HG03342 (cell line): ENCODE data around the gene KCNE2.
A peak's percentile ranks its signal among the peaks of the same experiment; 100 is the strongest.

Experiments used
- ATAC-seq: cut with Tn5 transposase; IDR thresholded peaks from one replicate; pipeline ENCODE4 v1.9.1; 2021; ENCODE audit warnings: mild to moderate bottlenecking, moderate library complexity; ENCODE audit not compliant: unreplicated experiment

Gene KCNE2, protein sequence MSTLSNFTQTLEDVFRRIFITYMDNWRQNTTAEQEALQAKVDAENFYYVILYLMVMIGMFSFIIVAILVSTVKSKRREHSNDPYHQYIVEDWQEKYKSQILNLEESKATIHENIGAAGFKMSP

DNA sequence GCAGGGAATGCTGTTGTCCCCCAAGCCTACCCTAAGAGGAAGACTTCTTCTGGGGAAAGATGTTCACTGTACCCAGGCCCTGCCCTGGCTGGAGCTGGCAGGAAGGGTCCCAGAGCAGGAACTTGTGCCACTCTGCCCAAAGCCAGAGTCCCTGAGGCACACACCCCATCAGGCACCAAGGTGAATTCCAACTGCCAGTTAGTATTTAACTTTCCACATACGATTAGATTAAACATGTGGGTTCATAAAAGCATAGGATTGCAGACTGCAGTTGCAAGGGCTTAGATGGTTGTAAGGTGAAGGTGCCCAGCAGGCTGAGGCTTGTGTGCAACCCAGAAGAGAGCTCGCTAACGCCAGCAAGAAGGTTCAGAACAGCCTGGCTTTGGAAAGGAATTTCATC is at the start of gene KCNE2:
Gene KCNE2 (plus strand): TSS at position 274 of the 400 bp plus-strand sequence. CDS start 6,473 bp downstream, outside the sequence.
- ATAC-seq, result no peak

DNA sequence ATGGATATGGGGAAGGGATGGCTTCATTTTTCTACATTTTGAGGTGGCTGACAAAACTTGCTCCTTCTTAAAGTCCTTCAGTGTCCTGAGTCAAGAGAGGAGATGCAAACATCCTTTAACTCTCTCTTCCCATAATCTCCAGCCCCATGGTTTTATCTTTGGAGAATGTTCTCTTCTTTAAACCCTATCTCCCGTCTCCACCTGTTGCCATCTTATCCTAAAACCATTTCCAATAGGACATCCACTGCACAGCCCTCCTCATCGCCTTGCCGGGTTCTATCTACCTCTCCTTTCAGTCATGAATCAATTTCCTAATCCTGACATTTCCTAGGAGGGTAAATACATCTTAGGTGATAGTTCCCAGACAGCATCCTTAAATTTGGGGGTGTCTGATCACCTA is 44.2 kb upstream of the KCNE2 start:
- no peak for ATAC-seq

DNA sequence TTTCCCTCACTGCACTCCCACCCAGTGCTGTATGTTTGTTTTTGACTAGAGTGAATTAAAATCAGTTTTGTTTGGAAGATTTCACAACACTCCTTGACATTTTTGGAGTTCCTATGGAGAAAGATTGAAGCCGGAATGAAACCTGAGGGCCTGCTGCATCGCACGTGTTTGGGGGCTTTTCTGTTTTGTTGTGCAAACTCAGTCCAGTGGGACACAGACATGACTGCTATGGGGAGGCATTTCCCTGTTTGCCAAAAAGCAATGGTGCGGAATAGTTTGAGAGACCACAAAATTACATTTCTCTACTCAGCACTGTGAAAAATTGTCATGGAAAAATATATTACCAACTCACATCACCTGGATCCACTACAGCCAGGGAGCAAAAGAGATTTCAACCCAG is 43.8 kb upstream of the KCNE2 start:
- no peak for ATAC-seq

DNA sequence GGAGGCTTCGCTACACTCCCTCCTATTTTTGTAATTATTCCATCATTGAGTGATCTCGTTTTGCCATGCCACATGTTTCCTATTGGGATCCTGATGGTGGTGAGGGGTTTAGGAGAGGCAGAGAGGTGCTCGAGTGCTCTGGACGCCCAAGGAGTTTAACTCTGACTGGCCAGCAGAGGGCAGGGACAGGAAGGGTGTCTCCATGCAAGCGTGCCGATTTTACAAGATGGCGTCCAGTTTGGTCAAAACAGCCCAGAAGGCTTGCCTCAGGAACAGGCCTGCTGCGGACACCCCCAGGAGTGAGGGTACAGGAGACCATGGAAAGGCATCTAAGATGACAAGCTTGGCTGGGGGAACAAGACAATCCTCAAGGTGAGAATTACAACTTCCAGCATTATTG is 33.8 kb upstream of the KCNE2 start:
- no peak for ATAC-seq

DNA sequence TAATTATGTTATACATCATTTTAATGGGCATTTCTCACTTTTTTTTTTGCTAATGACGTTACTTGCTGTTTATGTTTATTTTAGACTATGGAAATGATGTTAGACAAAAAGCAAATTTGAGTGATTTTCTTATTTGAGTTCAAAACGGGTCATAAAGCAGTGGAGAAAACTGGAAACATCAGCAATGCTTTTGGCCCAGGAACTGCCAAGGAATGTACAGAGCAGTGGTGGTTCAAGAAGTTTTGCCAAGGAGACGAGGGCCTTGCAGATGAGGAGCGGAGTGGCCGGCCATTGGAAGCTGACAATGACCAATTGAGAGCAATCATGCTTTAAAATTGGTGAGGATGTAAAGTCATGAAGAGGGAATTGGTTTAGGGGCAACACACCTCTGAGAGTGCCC is 32.1 kb upstream of the KCNE2 start:
- no peak for ATAC-seq

DNA sequence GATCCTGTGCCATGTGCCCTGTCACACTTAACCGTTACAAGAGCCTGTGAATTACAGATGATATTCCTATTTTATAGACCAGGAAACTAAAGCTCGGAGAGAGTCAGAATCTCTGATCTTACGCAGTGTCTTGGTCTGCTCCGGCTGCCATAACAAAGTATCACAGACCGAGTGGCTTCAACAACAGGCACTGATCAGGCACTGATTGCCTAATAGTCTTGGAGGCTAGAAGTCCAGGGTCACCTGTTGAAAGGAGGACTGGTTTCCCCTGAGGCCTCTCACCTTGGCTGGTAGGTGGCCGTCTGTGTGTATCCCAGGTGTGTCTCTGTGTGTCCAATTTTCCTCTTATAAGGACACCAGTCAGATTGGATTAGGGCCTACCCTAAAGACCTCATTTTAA is 31.5 kb upstream of the KCNE2 start:
- ATAC-seq, result no peak

DNA sequence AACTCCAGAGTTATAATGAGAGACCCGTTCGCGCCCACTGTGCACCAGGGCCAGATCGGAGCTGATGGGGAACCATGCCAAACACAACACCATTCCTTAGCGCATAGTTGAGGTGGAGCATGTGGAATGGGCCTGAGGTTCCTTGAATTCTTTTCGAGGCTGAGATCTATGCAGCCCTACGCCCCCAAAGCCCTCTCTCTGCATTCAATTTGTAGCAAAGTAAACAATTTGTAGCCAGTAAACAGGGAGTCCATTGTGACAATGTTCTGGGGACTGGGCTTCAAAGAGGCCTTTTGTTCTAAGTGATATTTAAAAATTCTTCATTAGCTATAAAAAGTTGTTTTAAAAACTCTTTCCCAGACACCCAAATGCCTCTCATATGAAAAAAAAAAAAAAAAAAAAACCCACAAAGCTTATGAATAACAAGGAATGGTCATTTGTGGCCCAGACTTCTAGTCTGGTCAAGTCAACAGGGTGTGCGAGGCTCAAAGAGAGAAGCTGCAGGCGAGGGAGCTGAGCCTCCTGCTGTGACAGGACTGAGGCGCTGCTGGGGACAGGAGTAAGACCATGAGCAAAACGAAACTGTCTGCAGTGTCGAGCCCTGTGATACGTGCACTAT is 30.6 kb upstream of the KCNE2 start:
- no peak for ATAC-seq

DNA sequence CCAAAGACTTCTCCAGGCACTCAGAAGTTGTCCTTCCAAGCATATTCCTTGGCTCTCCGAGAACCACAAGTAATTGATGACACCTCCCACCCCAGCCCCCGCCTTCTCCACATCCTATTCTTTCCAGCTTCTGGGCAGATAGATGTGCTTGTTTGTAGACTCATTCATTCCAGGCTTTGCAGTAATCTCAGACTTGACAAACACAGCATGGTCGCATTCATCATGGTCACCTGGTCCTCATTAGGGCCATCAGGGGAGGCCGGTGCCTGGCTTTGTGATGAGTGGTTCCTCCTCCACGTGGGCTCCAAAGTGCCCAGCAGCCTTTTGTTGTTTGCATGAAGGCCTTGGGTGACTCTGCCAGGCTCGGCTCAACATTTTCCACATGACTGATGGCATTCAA is 28.5 kb upstream of the KCNE2 start:
- no peak for ATAC-seq

DNA sequence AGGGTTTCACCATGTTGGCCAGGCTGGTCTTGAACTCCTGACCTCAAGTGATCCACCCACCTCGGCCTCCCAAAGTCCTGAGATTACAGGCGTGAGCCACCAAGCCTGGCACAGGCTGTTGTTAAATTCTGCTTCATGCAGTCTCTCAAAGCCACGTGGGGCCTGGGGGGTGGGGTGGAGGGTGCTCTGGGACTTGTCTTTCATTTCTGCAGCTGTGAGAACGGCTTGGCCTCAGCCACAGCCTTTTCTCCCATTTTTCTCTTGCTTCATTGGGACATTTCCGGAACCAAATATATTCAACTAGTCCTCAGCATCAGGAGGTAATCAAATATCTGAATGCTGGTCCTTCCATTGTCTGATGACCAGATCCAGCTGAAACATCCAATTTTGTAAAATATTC is 27.6 kb upstream of the KCNE2 start:
- no peak for ATAC-seq

DNA sequence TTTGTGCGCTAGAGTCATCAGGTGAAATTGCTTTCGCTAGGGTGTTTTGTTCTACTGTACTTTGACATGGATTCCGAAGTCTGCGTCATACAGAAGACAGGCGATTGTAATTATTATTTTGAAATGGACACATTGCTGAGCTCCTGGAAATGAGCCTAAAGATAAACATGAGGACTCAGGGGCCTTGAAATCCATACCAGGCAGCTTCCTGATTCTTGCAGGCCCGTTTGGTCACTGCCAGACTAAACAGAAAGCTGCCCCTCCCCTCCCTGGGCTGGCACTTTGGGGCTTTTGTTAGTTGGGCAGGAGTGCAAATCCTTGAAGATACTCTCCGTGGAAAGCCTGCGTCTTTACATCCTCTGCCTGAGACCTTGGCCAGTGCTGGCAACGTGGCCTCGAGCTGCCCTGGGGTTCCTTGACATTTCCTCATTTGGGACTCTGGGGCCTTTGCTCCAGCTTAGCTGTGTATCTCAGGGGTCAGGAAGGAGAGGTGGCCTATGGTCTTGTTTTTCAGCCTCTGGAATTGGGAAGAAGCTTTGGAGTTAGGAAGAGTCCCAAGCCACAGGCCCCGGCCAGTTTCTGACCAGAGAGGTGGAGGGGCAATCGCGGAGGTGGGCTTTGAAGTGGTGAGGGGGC is 26.9 kb upstream of the KCNE2 start:
- no peak for ATAC-seq

DNA sequence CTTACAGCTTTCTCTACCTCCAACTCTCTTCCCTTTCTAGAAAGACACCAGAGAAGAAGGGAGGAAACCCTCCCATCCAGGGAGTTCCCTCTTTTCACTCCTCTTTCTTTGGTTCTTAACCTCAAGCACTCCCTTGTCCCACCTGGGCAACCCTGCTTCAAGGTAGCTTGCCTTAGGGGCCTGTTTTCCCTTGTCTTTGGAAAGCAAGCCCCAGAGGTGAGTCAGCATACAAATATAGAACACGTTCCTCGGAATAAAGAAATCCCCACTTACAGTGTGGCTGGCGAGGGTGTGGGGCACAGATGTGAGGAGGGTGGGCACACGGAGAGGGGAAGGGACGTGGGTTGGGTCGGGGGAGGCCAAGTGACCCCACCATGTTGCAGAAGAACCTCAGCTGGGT is 26.1 kb upstream of the KCNE2 start:
- no peak for ATAC-seq

DNA sequence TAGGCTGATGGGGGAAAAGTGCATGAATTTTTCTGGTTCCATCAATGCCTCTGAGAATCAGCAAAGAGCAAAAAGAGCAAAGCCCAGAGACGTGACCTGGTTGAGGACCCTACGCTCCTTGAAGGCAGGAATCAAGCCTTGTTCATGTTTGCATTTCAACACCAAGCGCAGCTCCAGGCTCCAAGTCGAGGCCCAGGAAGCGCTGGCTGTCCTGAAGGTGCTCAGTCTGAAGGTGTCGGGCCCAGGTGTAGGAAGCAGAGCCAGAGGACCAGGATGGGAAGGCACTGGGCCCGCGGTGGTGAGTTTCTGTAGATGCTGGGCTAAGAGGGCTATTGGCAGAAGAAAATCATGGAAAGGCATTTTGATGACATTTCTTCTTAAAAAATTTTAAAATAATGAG is 25.6 kb upstream of the KCNE2 start:
- no peak for ATAC-seq

DNA sequence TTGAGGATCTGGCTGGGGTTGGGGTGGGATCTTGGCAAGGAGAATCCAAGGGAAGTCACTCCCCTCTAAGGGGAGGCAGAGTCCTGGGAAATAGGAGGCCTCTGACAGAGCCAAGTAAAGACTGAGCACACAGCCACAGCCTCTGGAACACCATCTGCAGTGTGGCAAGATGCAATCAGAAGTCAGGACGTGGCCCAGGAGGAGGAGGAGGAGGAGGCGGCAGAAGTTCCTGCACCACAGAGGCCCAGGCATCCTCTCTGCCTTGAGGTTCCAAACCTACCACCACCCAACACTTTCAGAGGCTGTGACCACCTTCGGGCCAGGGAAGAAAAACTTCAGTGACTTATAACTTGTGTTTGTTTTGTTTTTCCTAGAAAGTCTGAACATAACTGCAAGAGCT is 23.7 kb upstream of the KCNE2 start:
- no peak for ATAC-seq

DNA sequence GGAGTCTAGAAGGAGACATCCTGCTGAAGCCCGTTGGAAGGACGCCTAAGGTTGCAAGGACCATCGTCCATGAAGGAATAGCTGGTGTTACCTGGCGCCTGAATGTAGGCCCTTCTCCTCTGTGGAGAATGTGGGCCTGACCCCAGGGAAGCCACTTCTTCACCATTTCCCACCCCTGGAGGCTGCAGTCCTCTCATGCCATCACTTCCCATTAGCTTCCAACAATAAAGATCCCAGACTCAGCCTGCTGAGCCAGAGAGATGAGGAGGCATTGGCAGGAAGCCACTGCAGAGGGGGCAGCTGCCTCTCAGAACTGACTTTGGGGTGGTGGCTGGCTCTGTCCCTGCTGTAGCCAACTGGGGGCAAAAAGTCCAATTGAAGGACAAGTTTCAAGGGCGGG is 21.3 kb upstream of the KCNE2 start:
- ATAC-seq, result no peak

DNA sequence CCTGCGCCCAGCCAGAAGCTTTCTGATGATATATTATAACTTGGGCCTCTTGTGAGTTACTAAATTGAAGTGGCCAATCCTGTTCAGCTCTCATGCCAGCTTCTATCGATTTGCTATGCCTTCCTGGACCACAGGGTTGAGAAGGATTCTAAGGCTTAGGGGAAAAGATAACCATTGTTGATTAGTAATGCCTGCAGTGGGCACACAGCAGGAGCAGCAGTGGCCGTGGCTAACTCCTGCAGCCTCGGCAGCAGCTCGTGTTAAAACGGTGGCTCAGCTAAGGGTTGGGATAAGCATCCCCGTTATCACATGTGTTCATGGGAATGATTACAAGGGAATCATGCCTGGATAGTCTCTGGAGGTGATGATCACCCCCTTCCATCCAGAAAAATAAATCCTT is 20.5 kb upstream of the KCNE2 start:
- no peak for ATAC-seq

DNA sequence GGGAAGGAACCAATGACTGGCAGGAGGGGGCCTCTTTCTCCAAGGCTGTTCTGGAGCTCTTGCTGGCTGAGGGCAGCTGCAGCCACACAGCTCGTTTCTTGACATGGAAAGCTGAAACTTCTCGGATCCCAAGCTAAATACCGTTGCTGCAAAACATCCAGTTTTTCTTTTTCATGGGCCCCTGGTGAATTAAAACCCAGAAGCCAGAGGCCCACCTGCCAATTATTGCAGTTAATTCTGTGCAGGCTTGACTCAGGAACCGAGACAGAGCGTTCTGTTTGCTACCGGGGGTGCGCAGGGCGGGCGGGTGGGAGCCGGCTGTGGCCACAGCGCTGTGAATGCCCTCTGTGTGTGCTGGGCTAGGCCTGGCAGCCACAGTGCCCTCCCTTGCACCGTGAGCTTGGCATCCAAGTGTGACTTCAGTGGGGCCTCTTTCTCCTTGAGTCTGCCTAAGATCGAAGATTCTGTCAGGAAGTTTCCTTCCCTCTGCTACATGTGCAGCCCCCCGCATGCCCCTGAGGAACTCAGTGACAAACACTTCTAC is 19.9 kb upstream of the KCNE2 start:
- no peak for ATAC-seq

DNA sequence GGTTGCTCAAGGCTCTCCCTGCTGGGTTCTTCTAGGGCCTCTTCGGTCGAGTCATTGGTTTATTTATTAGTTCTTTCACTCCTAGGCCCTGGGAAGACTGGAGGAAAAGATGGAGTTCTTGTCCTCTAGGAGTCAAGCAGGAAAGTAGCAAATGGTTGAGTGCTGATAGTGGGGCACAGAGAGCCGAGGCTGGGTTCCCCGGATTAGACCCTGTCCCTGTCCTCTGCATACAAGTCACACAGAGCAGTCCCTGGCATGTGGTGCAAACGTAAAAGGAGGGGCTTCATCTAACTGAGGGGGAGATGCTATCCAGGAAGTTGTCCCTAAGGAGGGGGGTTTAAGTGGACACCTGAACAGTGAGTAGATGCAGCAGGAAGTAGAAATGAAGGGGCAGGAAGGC is 19.2 kb upstream of the KCNE2 start:
- ATAC-seq, result no peak

DNA sequence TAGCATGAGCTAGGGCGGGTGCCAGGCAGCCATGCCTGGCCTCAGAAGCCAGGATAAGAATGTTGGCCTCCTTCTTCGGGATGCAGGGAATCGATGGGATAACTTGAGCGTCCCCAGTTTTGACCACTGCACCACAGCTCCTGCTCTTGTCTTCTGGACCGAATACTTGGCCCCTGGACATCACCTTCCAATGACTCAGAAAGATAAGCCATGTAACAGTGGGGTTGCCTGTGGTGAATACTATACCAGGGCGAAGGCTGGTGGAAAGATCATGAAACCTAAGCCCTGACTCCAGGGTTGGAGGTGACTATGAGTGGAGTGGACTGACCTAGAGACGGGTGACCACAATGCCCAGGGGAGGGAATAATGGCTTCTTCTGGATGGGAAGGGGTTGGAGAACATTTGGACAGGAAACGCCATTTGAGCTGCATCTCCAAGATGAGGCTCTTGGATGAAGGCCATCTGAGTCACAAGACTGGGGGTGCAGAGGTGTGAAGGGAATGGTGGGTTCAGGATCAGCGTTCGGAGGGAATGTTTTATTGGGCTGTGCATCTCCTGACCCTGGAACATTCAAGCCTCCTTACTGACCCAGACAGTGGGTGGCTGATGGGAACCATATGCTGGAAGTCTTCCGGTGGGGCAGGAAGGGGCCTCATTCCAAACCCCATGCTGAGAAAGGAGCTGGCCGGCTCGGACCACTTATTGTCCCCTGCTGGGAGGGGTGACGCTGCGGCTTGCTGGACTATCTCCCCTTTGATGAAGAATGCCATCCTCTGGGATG is 18.5 kb upstream of the KCNE2 start:
- no peak for ATAC-seq

DNA sequence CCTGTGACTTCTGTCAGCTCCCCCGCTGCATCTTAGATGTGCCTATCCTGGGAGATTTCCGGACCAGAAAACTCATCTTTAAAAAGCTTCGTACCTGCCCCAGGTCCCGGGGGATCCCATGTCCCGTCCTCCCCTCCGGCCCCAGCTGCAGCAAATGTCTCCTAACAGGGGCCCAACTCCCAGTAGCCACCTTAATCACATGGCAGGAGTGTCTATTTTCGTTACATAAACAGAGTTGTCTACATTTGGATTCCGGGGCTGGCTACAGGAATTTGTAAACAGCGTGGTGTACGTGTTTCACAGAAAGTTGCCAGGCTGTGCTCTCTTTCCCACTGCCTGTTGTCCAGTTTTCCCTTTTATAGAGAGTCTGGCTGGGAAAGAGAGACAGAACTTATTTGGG is 17.9 kb upstream of the KCNE2 start:
- no peak for ATAC-seq

DNA sequence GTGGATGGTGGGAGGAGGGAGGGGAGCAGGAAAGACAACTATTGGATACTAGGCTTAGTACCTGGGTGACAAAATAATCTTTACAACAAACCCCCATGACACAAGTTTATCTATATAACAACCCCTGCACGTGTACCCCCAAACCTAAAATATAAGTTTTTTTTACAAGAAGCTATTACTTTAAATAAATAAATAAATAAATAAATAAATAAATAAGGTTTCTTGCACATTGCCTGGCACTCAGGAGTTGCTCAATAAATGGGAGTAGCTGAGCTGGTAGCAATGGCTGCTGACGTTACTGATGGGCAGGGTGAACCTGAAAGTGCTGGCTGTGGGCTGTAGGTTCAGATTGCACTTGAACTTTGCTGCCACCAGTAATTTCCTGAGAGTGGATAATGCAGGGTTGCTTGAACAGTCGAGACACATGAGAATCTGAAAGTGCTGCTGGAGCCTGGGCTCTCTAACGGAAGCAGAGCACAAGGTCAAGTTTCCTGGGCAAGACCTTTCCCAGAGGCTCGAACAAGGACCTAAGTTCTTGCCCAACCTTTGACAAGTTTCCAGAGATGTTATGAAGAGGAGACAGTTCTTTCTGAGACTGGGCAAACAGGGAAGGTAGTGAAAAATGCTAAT is 14.8 kb upstream of the KCNE2 start:
- no peak for ATAC-seq

DNA sequence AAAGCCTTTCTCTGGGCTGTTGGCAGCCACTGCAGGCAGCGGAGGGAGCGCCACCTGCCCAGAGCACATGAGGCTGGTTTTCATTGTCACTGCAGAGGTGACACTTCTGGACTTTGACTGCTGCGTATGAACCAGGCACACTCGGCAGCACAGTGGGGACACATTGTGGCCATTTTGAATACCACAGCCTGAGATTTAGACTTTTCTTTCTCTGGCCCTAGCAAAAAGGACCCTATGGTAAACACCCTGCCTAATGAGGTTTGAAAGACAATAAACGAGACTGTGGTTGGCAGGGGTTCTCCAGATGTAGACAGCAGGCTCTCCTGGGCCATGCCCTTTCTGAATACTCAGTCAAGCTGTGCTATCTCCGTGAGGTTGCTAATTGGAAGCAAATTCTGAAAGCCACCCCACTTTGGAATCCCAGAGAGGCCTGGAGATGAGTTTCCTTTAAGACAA is 12.0 kb upstream of the KCNE2 start:
- peak; percentile 67 for ATAC-seq
